Astrocyte (in vitro differentiated cells and primary cell): ENCODE results near the gene HTR3B. TPM values are rescaled to one million over a fixed set of nuclear protein-coding genes. Genes with fewer than 3 reads are reported as not detected.
"Not testable (repeated sequence)": the region's sequence is repeated elsewhere in the genome, so short reads cannot be mapped to it uniquely, and the experiment has no call there.

Experiments used
- DNase-seq: peaks from one replicate; pipeline ENCODE4 v3.0.0-alpha.2; 2010; ENCODE audit warnings: low read depth
- FAIRE-seq: peaks from 2 replicates; lab custom pipeline; 2011; peaks lifted over from hg19 to GRCh38; lab: Jason Lieb, UNC
- H2AFZ ChIP-seq: 2 replicates; pipeline ENCODE4 v1.6.0; 2012; ENCODE audit warnings: low read depth, low read length, inconsistent platforms
- H3K27ac ChIP-seq: 2 replicates; pipeline ENCODE4 v1.5.1; 2011; ENCODE audit warnings: low read depth, low read length, inconsistent platforms
- H3K27me3 ChIP-seq: 2 replicates; pipeline ENCODE4 v1.6.0; 2011; ENCODE audit warnings: low read length, inconsistent platforms; ENCODE audit not compliant: insufficient read depth
- H3K36me3 ChIP-seq: 2 replicates; pipeline ENCODE4 v1.5.1; 2011; ENCODE audit warnings: low read length, inconsistent platforms; ENCODE audit not compliant: insufficient read depth
- H3K4me1 ChIP-seq: 2 replicates; pipeline ENCODE4 v1.5.1; 2011; ENCODE audit warnings: low read length, inconsistent platforms; ENCODE audit not compliant: insufficient read depth
- H3K4me2 ChIP-seq: 2 replicates; pipeline ENCODE4 v1.6.0; 2012; ENCODE audit warnings: low read length, inconsistent platforms
- H3K4me3 ChIP-seq: 2 replicates; pipeline ENCODE4 v1.5.1; 2011; ENCODE audit warnings: low read depth, mild to moderate bottlenecking, low read length, inconsistent platforms; ENCODE audit not compliant: insufficient read depth
- H3K79me2 ChIP-seq: 2 replicates; pipeline ENCODE4 v1.6.0; 2012; ENCODE audit warnings: mild to moderate bottlenecking, low read length, inconsistent platforms; ENCODE audit not compliant: insufficient read depth
- H3K9ac ChIP-seq: 2 replicates; pipeline ENCODE4 v1.6.0; 2012; ENCODE audit warnings: mild to moderate bottlenecking, low read length, inconsistent platforms
- H3K9me3 ChIP-seq: 2 replicates; pipeline ENCODE4 v1.5.1; 2012; ENCODE audit warnings: low read depth, mild to moderate bottlenecking, low read length, inconsistent platforms; ENCODE audit not compliant: insufficient read depth
- H4K20me1 ChIP-seq: 2 replicates; pipeline ENCODE4 v1.6.0; 2012; ENCODE audit warnings: low read length, inconsistent platforms; ENCODE audit not compliant: insufficient read depth
- H3K27ac Mint-ChIP-seq: one replicate; pipeline ENCODE4 v1.8.0; 2021; ENCODE audit warnings: mild to moderate bottlenecking, mixed read lengths; ENCODE audit not compliant: unreplicated experiment
- H3K27me3 Mint-ChIP-seq: one replicate; pipeline ENCODE4 v1.8.0; 2021; ENCODE audit warnings: low read depth, mixed read lengths; ENCODE audit not compliant: unreplicated experiment
- H3K36me3 Mint-ChIP-seq: one replicate; pipeline ENCODE4 v1.8.0; 2021; ENCODE audit warnings: low read depth, mixed read lengths; ENCODE audit not compliant: unreplicated experiment
- H3K4me1 Mint-ChIP-seq: one replicate; pipeline ENCODE4 v1.8.0; 2021; ENCODE audit warnings: low read depth, mixed read lengths; ENCODE audit not compliant: unreplicated experiment
- H3K4me3 Mint-ChIP-seq: one replicate; pipeline ENCODE4 v1.8.0; 2021; ENCODE audit warnings: mild to moderate bottlenecking, moderate library complexity, mixed read lengths; ENCODE audit not compliant: unreplicated experiment
- H3K9me3 Mint-ChIP-seq: one replicate; pipeline ENCODE4 v1.8.0; 2021; ENCODE audit warnings: mild to moderate bottlenecking, mixed read lengths; ENCODE audit not compliant: unreplicated experiment
- CTCF ChIP-seq: IDR thresholded peaks from 2 replicates; pipeline ENCODE4 v1.5.1; 2011; ENCODE audit warnings: low read depth, mild to moderate bottlenecking, inconsistent platforms, low read length, moderate library complexity; ENCODE audit not compliant: insufficient read depth
- EZH2 ChIP-seq: IDR thresholded peaks from 2 replicates; pipeline ENCODE4 v1.6.1; 2012; ENCODE audit warnings: mild to moderate bottlenecking, low read length, inconsistent platforms; ENCODE audit not compliant: insufficient read depth
- total RNA-seq: library from RNA; stranded (reverse); gene quantifications from 2 replicates; pipeline ENCODE4 v1.2.1, GENCODE V29; 2021

HTR3B gene
- total RNA-seq, 1 donor from 2014 or later, result not detected

- peaks cover 4% of the 10 kb centered on the region for H3K9me3 Mint-ChIP-seq
Observed at GRCh38 chr11:113935858-113936257, 31.3 kb downstream of the HTR3B start.

GRCh38 chr11:113937918-113938317 is 33.3 kb downstream of the HTR3B start:
- no peak overlapping the region for H3K4me3 ChIP-seq
- H3K36me3 ChIP-seq, result no peaks in the 10 kb centered on the region
- no peaks in the 10 kb centered on the region for H3K9me3 ChIP-seq
- no peak overlapping the region for H3K4me2 ChIP-seq
- TF ChIP-seq EZH2 (no peak), CTCF (no peak)
- DNase-seq (no peak), FAIRE-seq (no peak)
- H3K36me3 Mint-ChIP-seq, result no peaks in the 10 kb centered on the region
- no peaks in the 10 kb centered on the region for H3K27me3 ChIP-seq
- no peaks in the 10 kb centered on the region for H3K4me1 Mint-ChIP-seq
- H3K27ac Mint-ChIP-seq, result no peak overlapping the region
- H3K9me3 Mint-ChIP-seq, result peaks cover 4% of the 10 kb centered on the region
- H4K20me1 ChIP-seq, result no peaks in the 10 kb centered on the region
- H3K4me1 ChIP-seq, result no peaks in the 10 kb centered on the region
- no peak overlapping the region for H3K27ac ChIP-seq
- H2AFZ ChIP-seq, result no peak overlapping the region
- H3K27me3 Mint-ChIP-seq, result peaks cover 18% of the 10 kb centered on the region
- H3K9ac ChIP-seq, result no peak overlapping the region
- no peaks in the 10 kb centered on the region for H3K79me2 ChIP-seq
- H3K4me3 Mint-ChIP-seq, result no peak overlapping the region

More at GRCh38 chr11:113935858-113936257, 31.3 kb downstream of the HTR3B start:
- FAIRE-seq (no peak), DNase-seq (no peak)
- Mint-ChIP-seq H3K27ac (no peak overlapping the region), H3K27me3 (peaks cover 18% of the 10 kb centered on the region), H3K4me1 (peaks cover 5% of the 10 kb centered on the region), H3K36me3 (no peaks in the 10 kb centered on the region), H3K4me3 (no peak overlapping the region)
- H3K4me3 ChIP-seq, result no peak overlapping the region
- H3K4me2 ChIP-seq, result no peak overlapping the region
- no peak overlapping the region for H2AFZ ChIP-seq
- H3K9ac ChIP-seq, result no peak overlapping the region
- H3K79me2 ChIP-seq, result no peaks in the 10 kb centered on the region
- H3K4me1 ChIP-seq, result no peaks in the 10 kb centered on the region
- H3K27ac ChIP-seq, result no peak overlapping the region
- no peaks in the 10 kb centered on the region for H4K20me1 ChIP-seq
- H3K9me3 ChIP-seq, result no peaks in the 10 kb centered on the region
- TF ChIP-seq CTCF (no peak), EZH2 (no peak)
- no peaks in the 10 kb centered on the region for H3K27me3 ChIP-seq
- H3K36me3 ChIP-seq, result no peaks in the 10 kb centered on the region

GRCh38 chr11:113942256-113942655 is 37.7 kb downstream of the HTR3B start:
- FAIRE-seq (no peak), DNase-seq (no peak)
- Mint-ChIP-seq H3K4me3 (no peak overlapping the region), H3K27me3 (peaks cover 9% of the 10 kb centered on the region), H3K9me3 (peaks cover 2% of the 10 kb centered on the region), H3K36me3 (no peaks in the 10 kb centered on the region), H3K27ac (no peak overlapping the region), H3K4me1 (no peaks in the 10 kb centered on the region)
- no peaks in the 10 kb centered on the region for H3K9me3 ChIP-seq
- no peaks in the 10 kb centered on the region for H3K4me1 ChIP-seq
- no peak overlapping the region for H3K4me2 ChIP-seq
- no peaks in the 10 kb centered on the region for H3K79me2 ChIP-seq
- no peak overlapping the region for H3K4me3 ChIP-seq
- no peak overlapping the region for H3K9ac ChIP-seq
- no peaks in the 10 kb centered on the region for H3K36me3 ChIP-seq
- H2AFZ ChIP-seq, result no peak overlapping the region
- no peak for TF ChIP-seq EZH2
- TF ChIP-seq CTCF, result no peak
- no peaks in the 10 kb centered on the region for H4K20me1 ChIP-seq
- H3K27ac ChIP-seq, result no peak overlapping the region
- H3K27me3 ChIP-seq, result no peaks in the 10 kb centered on the region

GRCh38 chr11:113946162-113946561 is 41.6 kb downstream of the HTR3B start:
- H3K27ac ChIP-seq, H3K36me3 Mint-ChIP-seq, DNase-seq, H2AFZ ChIP-seq, H3K27me3 ChIP-seq, H3K4me1 ChIP-seq, FAIRE-seq, H3K9me3 ChIP-seq, H3K36me3 ChIP-seq, H3K4me1 Mint-ChIP-seq, H3K27ac Mint-ChIP-seq, H4K20me1 ChIP-seq, H3K4me3 Mint-ChIP-seq, H3K9ac ChIP-seq, H3K9me3 Mint-ChIP-seq, H3K4me3 ChIP-seq, H3K4me2 ChIP-seq, H3K79me2 ChIP-seq: not testable (repeated sequence)
- H3K27me3 Mint-ChIP-seq, result peaks cover 10% of the 10 kb centered on the region
